ENCODE data around the gene MRPS26. TPM values are rescaled to one million over a fixed set of nuclear protein-coding genes. Genes with fewer than 3 reads are reported as not detected.

Gene MRPS26
- total RNA-seq, 3 donors from 2014 or later: 34.4 to 50.8 (median 44.9) TPM

DNA sequence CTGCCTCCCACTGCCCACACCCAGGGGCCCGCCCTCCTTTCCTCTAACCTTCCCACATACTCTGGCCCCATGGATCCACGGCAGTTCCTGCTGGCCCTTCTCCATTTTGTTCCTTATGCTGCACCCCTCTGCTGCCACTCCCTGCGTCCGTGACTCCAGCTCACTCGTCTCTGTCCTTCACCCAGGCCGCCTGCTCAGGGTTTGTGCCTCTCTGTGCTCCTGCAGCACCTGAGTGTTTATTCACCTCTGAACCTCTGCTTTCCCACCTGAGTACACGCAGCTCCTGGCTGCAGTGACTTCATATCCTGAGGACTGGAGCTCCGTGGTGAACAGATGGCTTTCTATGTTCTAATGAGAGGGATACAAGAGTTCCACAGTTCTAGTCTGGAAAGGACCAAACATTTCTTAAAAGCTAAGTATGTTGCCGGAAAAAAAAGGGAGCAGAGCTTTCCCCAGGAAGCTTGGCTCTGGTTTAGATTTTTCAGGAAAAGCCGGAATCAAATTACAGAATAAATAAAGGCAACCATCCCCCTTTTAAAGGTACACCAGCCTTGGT is 3.9 kb upstream of the MRPS26 start:
- Histone ChIP-seq H3K36me3 (peaks cover 6% of the 10 kb centered on the region), H3K4me3 (peak overlapping the region in 1 of 3 donors; percentile 43), H3K27me3 (no peaks in the 10 kb centered on the region), H3K27ac (peak overlapping the region; percentile 67 to 86), H3K4me1 (peaks cover 2% of the 10 kb centered on the region in 2 donors), H3K9me3 (no peaks in the 10 kb centered on the region)
- no peak for TF ChIP-seq POLR2A (IDR thresholded peaks at IDR 0.05)
- TF ChIP-seq POLR2AphosphoS5 (IDR thresholded peaks at IDR 0.05): no peak
- TF ChIP-seq, protein P1, sequence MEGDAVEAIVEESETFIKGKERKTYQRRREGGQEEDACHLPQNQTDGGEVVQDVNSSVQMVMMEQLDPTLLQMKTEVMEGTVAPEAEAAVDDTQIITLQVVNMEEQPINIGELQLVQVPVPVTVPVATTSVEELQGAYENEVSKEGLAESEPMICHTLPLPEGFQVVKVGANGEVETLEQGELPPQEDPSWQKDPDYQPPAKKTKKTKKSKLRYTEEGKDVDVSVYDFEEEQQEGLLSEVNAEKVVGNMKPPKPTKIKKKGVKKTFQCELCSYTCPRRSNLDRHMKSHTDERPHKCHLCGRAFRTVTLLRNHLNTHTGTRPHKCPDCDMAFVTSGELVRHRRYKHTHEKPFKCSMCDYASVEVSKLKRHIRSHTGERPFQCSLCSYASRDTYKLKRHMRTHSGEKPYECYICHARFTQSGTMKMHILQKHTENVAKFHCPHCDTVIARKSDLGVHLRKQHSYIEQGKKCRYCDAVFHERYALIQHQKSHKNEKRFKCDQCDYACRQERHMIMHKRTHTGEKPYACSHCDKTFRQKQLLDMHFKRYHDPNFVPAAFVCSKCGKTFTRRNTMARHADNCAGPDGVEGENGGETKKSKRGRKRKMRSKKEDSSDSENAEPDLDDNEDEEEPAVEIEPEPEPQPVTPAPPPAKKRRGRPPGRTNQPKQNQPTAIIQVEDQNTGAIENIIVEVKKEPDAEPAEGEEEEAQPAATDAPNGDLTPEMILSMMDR (IDR thresholded peaks at IDR 0.05): no peak
- no peak for DNase-seq (ENCODE audit: low spot score in 2 of 2)
- intact Hi-C loops (cut with DNase I; ENCODE audit: low total_unique reads): no loop called here

DNA sequence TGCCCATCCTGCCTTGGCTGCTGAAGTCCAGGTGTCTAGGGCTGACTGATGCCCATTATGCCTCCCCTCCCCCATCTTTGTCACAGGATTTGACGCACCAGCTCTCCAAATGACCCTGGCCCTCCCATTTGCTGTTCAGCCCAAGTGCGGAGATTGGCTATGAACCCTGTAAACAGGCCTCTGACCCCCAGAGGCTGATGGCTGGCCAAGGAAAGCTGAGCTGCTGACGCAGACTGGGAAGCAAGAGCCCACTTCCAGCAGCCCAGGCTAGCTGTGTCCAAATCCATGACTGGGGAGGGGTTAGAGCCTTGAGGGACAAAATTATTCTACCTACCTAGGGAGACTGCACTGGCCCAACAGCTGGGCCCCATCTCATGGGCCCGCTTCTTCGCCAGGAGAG is 3.2 kb upstream of the MRPS26 start:
- Histone ChIP-seq H3K4me1 (peaks cover 4 to 5% of the 10 kb centered on the region in 2 donors), H3K27ac (peak overlapping the region; percentile 67 to 86), H3K36me3 (no peaks in the 10 kb centered on the region), H3K4me3 (no peak overlapping the region), H3K9me3 (no peaks in the 10 kb centered on the region), H3K27me3 (no peaks in the 10 kb centered on the region)
- DNase-seq (ENCODE audit: low spot score in 2 of 2): no peak
- intact Hi-C loops (cut with DNase I; ENCODE audit: low total_unique reads): no loop called here
- TF ChIP-seq POLR2AphosphoS5 (IDR thresholded peaks at IDR 0.05) (no peak), POLR2A (IDR thresholded peaks at IDR 0.05) (no peak)
- TF ChIP-seq, protein P1 (IDR thresholded peaks at IDR 0.05): no peak

DNA sequence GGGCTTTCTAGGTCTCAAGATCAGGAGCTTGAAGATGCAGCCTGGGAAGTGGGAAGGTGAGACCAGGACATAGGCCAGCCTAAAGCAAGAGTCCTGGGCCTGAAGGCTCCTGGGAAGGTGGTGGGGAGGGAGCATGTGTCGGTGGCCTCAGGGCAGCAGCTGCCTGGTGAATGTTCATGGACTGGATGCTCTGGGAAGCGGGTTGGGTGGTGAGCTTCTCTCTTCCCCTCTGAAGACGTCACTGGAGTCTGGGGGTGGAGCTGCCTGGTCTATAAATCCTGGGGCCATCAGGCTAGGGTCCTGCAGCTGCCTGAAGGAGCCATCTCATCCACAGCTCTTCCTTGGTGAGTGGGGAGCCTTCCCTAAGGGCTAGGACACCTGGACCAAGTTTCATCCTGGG is 2.5 kb upstream of the MRPS26 start, which contains the start of gene GNRH2:
Gene GNRH2, plus strand, starts transcription at position 301 of the 400 bp plus-strand sequence. CDS start 793 bp downstream, outside the sequence.
- peak within 1 kb of the TSS; percentile 67 to 86 for H3K27ac ChIP-seq
- no peaks in the 10 kb centered on the region for H3K27me3 ChIP-seq
- H3K4me3 ChIP-seq: no peak within 1 kb of the TSS
- H3K4me1 ChIP-seq: peaks cover 4 to 5% of the 10 kb centered on the region in 2 donors
- no peak for DNase-seq (ENCODE audit: low spot score in 2 of 2)
- TF ChIP-seq POLR2A (IDR thresholded peaks at IDR 0.05) (no peak), POLR2AphosphoS5 (IDR thresholded peaks at IDR 0.05) (no peak)
- TF ChIP-seq, protein P1 (IDR thresholded peaks at IDR 0.05): no peak
- intact Hi-C loops (cut with DNase I; ENCODE audit: low total_unique reads): no loop called here
- no peaks in the 10 kb centered on the region for H3K36me3 ChIP-seq
- H3K9me3 ChIP-seq: no peaks in the 10 kb centered on the region

DNA sequence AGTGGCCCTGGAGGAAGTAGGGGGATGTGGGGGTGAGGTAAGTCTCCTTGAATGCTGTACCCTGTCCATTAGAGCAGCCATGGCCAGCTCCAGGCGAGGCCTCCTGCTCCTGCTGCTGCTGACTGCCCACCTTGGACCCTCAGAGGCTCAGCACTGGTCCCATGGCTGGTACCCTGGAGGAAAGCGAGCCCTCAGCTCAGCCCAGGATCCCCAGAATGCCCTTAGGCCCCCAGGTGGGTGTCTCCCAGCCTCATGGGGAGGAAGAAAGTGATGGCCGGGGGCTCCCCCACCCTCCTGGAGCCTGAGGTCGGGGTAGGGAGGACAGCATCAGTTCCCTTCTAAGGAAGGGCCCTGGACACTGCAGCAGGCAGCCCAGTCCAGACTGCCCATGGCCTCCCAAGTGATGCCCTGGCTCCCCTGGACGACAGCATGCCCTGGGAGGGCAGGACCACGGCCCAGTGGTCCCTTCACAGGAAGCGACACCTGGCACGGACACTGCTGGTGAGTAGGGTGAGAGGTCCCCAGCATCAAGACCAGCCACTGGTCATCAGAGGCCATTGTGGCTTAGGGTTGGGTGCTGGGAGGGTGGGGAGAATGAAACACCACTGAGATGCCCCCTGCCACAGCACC is 1.4 kb upstream of the MRPS26 start:
- DNase-seq (ENCODE audit: low spot score in 2 of 2): no peak
- Histone ChIP-seq H3K4me3 (peak overlapping the region in 1 of 3 donors; percentile 91), H3K27me3 (no peaks in the 10 kb centered on the region), H3K9me3 (no peaks in the 10 kb centered on the region), H3K4me1 (peaks cover 4 to 5% of the 10 kb centered on the region in 2 donors), H3K27ac (peak overlapping the region; percentile 93 to 94), H3K36me3 (no peaks in the 10 kb centered on the region)
- intact Hi-C loops (cut with DNase I; ENCODE audit: low total_unique reads): no loop called here
- no peak for TF ChIP-seq POLR2A (IDR thresholded peaks at IDR 0.05)
- no peak for TF ChIP-seq POLR2AphosphoS5 (IDR thresholded peaks at IDR 0.05)
- TF ChIP-seq, protein P1 (IDR thresholded peaks at IDR 0.05): no peak

All from breast epithelium (tissue), 4 donors.